ENCODE data around the gene COQ10B. TPM values are rescaled to one million over a fixed set of nuclear protein-coding genes. Genes with fewer than 3 reads are reported as not detected.

The COQ10B gene
- total and polyA plus RNA-seq, 8 donors = 2.9 to 47.7 (median 18.7) TPM

- TF ChIP-seq POLR2AphosphoS5 (IDR thresholded peaks at IDR 0.05) (no peak), POLR2A (IDR thresholded peaks at IDR 0.05) (no peak), CTCF (IDR thresholded peaks at IDR 0.05) (no peak), EP300 (IDR thresholded peaks at IDR 0.05) (no peak)
- Histone ChIP-seq H3K4me1 (peaks cover 9 to 35% (median 26%) of the 10 kb centered on the region in 4 donors), H3K27ac (no peak overlapping the region), H3K9me3 (no peaks in the 10 kb centered on the region), H3K36me3 (peaks cover 0 to 2% (median 0%) of the 10 kb centered on the region in 4 donors), H3K27me3 (no peaks in the 10 kb centered on the region), H3K4me3 (no peak overlapping the region)
- 89 to 96% (median 94%) methylated on average over 5 of the region's 5 CpGs for WGBS, 5 donors
- no peak for DNase-seq
- intact Hi-C loops (cut with DNase I; ENCODE audit: low total_unique reads) = no loop called here
These were observed 60.6 kb downstream of the COQ10B start for GRCh38 chr2:197513915-197514314.

GRCh38 chr2:197514754-197515153 lies 61.4 kb downstream of the COQ10B start:
- H3K36me3 ChIP-seq = no peaks in the 10 kb centered on the region
- H3K9me3 ChIP-seq = no peaks in the 10 kb centered on the region
- WGBS, 5 donors = 65 to 73% (median 69%) methylated on average over 3 of the region's 3 CpGs
- H3K27me3 ChIP-seq = no peaks in the 10 kb centered on the region
- no peak for TF ChIP-seq EP300 (IDR thresholded peaks at IDR 0.05)
- no peak for TF ChIP-seq POLR2AphosphoS5 (IDR thresholded peaks at IDR 0.05)
- TF ChIP-seq CTCF (IDR thresholded peaks at IDR 0.05) = no peak
- no peak for TF ChIP-seq POLR2A (IDR thresholded peaks at IDR 0.05)
- DNase-seq = peak in 1 of 2 donors; percentile 11
- H3K4me3 ChIP-seq = peak overlapping the region; percentile 57 to 88 (median 80)
- H3K4me1 ChIP-seq = peaks cover 9 to 41% (median 28%) of the 10 kb centered on the region in 4 donors
- peak overlapping the region in 4 of 5 donors; percentile 81 to 96 (median 95) for H3K27ac ChIP-seq
- intact Hi-C loops (cut with DNase I; ENCODE audit: low total_unique reads) = no loop called here

GRCh38 chr2:197515315-197515738 lies 62.0 kb downstream of the COQ10B start:
- peaks cover 9 to 47% (median 28%) of the 10 kb centered on the region in 4 donors for H3K4me1 ChIP-seq
- WGBS, 5 donors = 0 to 1% (median 0%) methylated on average over 16 of the region's 16 CpGs
- peaks cover 0 to 4% (median 0%) of the 10 kb centered on the region in 4 donors for H3K36me3 ChIP-seq
- no peaks in the 10 kb centered on the region for H3K9me3 ChIP-seq
- H3K27ac ChIP-seq = peak overlapping the region; percentile 81 to 96 (median 95)
- DNase-seq = peak in 1 of 2 donors; percentile 70
- peak overlapping the region; percentile 57 to 88 (median 80) for H3K4me3 ChIP-seq
- TF ChIP-seq CTCF (IDR thresholded peaks at IDR 0.05) (no peak), EP300 (IDR thresholded peaks at IDR 0.05) (no peak), POLR2A (IDR thresholded peaks at IDR 0.05) (no peak), POLR2AphosphoS5 (IDR thresholded peaks at IDR 0.05) (no peak)
- H3K27me3 ChIP-seq = no peaks in the 10 kb centered on the region
- intact Hi-C loops (cut with DNase I; ENCODE audit: low total_unique reads) = no loop called here

- intact Hi-C loops (cut with DNase I; ENCODE audit: low total_unique reads) = no loop called here
- Histone ChIP-seq H3K27me3 (no peaks in the 10 kb centered on the region), H3K36me3 (peaks cover 0 to 7% (median 0%) of the 10 kb centered on the region in 4 donors), H3K4me3 (peak within 1 kb of the TSS; percentile 57 to 88 (median 80)), H3K27ac (peak within 1 kb of the TSS; percentile 81 to 96 (median 95)), H3K9me3 (no peaks in the 10 kb centered on the region), H3K4me1 (peaks cover 9 to 47% (median 28%) of the 10 kb centered on the region in 4 donors)
- DNase-seq = peak; percentile 96 to 99
- TF ChIP-seq POLR2AphosphoS5 (IDR thresholded peaks at IDR 0.05) (peak; percentile 98 to 99 (median 99)), POLR2A (IDR thresholded peaks at IDR 0.05) (peak in 2 of 4 donors; percentile 73 to 85), CTCF (IDR thresholded peaks at IDR 0.05) (no peak)
- 0 to 1% (median 0%) methylated on average over 27 to 66 of the region's 66 CpGs for WGBS, 5 donors
These were observed 62.5 kb downstream of the COQ10B start, which contains the start of gene MOB4 for GRCh38 chr2:197515739-197516392. Gene MOB4, plus strand, starts transcription at chr2:197516066. Its CDS starts 21 bp downstream, at chr2:197516087.

Data from stomach (tissue), 9 donors.